Activated naive CD8-positive, alpha-beta T cell treated with anti-CD3 and anti-CD28 coated beads, Interleukin-2, amount 50 U/mL, for 16 hours (primary cell): ENCODE data around the gene CRTC1.
A peak's percentile ranks its signal among the peaks of the same experiment; 100 is the strongest.
"Not testable (repeated sequence)": the region's sequence is repeated elsewhere in the genome, so short reads cannot be mapped to it uniquely, and the experiment has no call there.

Experiments
- DNase-seq: peaks from one replicate; pipeline ENCODE4 v3.0.0-alpha.2; 2020; ENCODE audit warnings: low read depth, low spot score

The CRTC1 gene

GRCh38 chr19:18669883-18670282, 13.6 kb upstream of the CRTC1 start:
- DNase-seq, result no peak

- DNase-seq, result no peak
Measured at GRCh38 chr19:18670312-18670711, 13.2 kb upstream of the CRTC1 start.

GRCh38 chr19:18671303-18672043, 12.0 kb upstream of the CRTC1 start:
- no peak for DNase-seq

- DNase-seq, result no peak
Measured at GRCh38 chr19:18672044-18672451, 11.4 kb upstream of the CRTC1 start.

GRCh38 chr19:18672606-18673337, 10.7 kb upstream of the CRTC1 start:
- DNase-seq, result no peak

- DNase-seq, result no peak
Measured at GRCh38 chr19:18674616-18675015, 8.9 kb upstream of the CRTC1 start.

- DNase-seq, result no peak
Measured at GRCh38 chr19:18675779-18676178, 7.7 kb upstream of the CRTC1 start.

GRCh38 chr19:18676692-18677091, 6.8 kb upstream of the CRTC1 start:
- no peak for DNase-seq

- DNase-seq, result no peak
Measured at GRCh38 chr19:18677156-18677555, 6.3 kb upstream of the CRTC1 start.

- DNase-seq, result not testable (repeated sequence)
Measured at GRCh38 chr19:18680148-18680547, 3.3 kb upstream of the CRTC1 start.

- no peak for DNase-seq
Measured at GRCh38 chr19:18682807-18683108, 722 bp upstream of the CRTC1 start.

GRCh38 chr19:18683958-18684641, 620 bp downstream of the CRTC1 start:
- no peak for DNase-seq

- DNase-seq, result no peak
Measured at GRCh38 chr19:18684642-18684993, 1.1 kb downstream of the CRTC1 start.

- no peak for DNase-seq
Measured at GRCh38 chr19:18685597-18686190, 2.2 kb downstream of the CRTC1 start.

- no peak for DNase-seq
Measured at GRCh38 chr19:18687740-18688465, 4.4 kb downstream of the CRTC1 start.

- DNase-seq, result no peak
Measured at GRCh38 chr19:18696023-18696422, 12.5 kb downstream of the CRTC1 start.

GRCh38 chr19:18697680-18698079, 14.2 kb downstream of the CRTC1 start:
- DNase-seq, result no peak

GRCh38 chr19:18698321-18699167, 15.1 kb downstream of the CRTC1 start:
- DNase-seq, result no peak

GRCh38 chr19:18699403-18700054, 16.0 kb downstream of the CRTC1 start:
- no peak for DNase-seq

- DNase-seq, result peak; percentile 42
Measured at GRCh38 chr19:18700501-18701249, 17.2 kb downstream of the CRTC1 start.
